Fibroblast of lung (primary cell): ENCODE data around the gene SESN3. TPM values are rescaled to one million over a fixed set of nuclear protein-coding genes. Genes with fewer than 3 reads are reported as not detected.
"Not testable (repeated sequence)": the region's sequence is repeated elsewhere in the genome, so short reads cannot be mapped to it uniquely, and the experiment has no call there.

ENCODE experiments used
- DNase-seq, 2 donors: peaks; one replicate each; pipeline versions ENCODE4 v3.0.0 to v3.0.0-alpha.2; 2010; ENCODE audit warnings: low read depth in 2 of 2
- H2AFZ ChIP-seq: 2 replicates; pipeline ENCODE4 v1.5.1; 2012; ENCODE audit warnings: low read length, control low read depth, inconsistent platforms
- H3K27ac ChIP-seq: 2 replicates; pipeline ENCODE4 v1.5.1; 2011; ENCODE audit warnings: low read length, control low read depth; ENCODE audit not compliant: insufficient read depth
- H3K27me3 ChIP-seq: 2 replicates; pipeline ENCODE4 v1.5.1; 2011; ENCODE audit warnings: mild to moderate bottlenecking, low read length; ENCODE audit not compliant: control insufficient read depth, insufficient read depth
- H3K36me3 ChIP-seq: 2 replicates; pipeline ENCODE4 v1.5.1; 2011; ENCODE audit warnings: low read length; ENCODE audit not compliant: control insufficient read depth, insufficient read depth
- H3K4me1 ChIP-seq: 2 replicates; pipeline ENCODE4 v1.5.1; 2011; ENCODE audit warnings: low read length; ENCODE audit not compliant: control insufficient read depth, insufficient read depth; ENCODE audit errors: extremely low read depth
- H3K4me2 ChIP-seq: 2 replicates; pipeline ENCODE4 v1.5.1; 2011; ENCODE audit warnings: low read length, control low read depth; ENCODE audit not compliant: insufficient read depth; ENCODE audit errors: extremely low read depth
- H3K4me3 ChIP-seq, 4 experiments: fragments of 200-600 bp in 1 of 4; sonication (generic) in 1 of 4; replicated peaks in 1 of 4; 2 replicates each; pipeline ENCODE4 v1.5.1; 2011 to 2016; ENCODE audit warnings: low read length in 4 of 4, low read depth in 3 of 4, mild to moderate bottlenecking in 3 of 4, control low read depth in 2 of 4, inconsistent platforms in 1 of 4, mixed read lengths in 1 of 4; ENCODE audit not compliant: insufficient read depth in 1 of 4; ENCODE audit errors: control extremely low read depth in 1 of 4
- H3K79me2 ChIP-seq: 2 replicates; pipeline ENCODE4 v1.5.1; 2012; ENCODE audit warnings: mild to moderate bottlenecking, low read length, inconsistent platforms; ENCODE audit not compliant: control insufficient read depth, insufficient read depth
- H3K9ac ChIP-seq: 2 replicates; pipeline ENCODE4 v1.5.1; 2011; ENCODE audit warnings: mild to moderate bottlenecking, low read length, control low read depth; ENCODE audit not compliant: insufficient read depth
- H3K9me3 ChIP-seq: 2 replicates; pipeline ENCODE4 v1.5.1; 2012; ENCODE audit warnings: low read depth, low read length; ENCODE audit not compliant: control insufficient read depth, insufficient read depth
- H4K20me1 ChIP-seq: 2 replicates; pipeline ENCODE4 v1.5.1; 2011; ENCODE audit warnings: low read length; ENCODE audit not compliant: control insufficient read depth, insufficient read depth; ENCODE audit errors: extremely low read depth
- EZH2 ChIP-seq: IDR thresholded peaks from 2 replicates; pipeline ENCODE4 v1.5.1; 2012; ENCODE audit warnings: low read length, control low read depth, mild to moderate bottlenecking; ENCODE audit errors: missing control alignments
- polyA plus RNA-seq, 2 donors: library from polyadenylated mRNA; depleted of rRNA in 1 of 2; stranded (reverse) in 1 of 2; unstranded in 1 of 2; fragments of >200 nt; gene quantifications; 2 replicates each; pipeline ENCODE4 v1.2.1, GENCODE V29; 2011 to 2012; ENCODE audit warnings: missing spikeins in 1 of 2
- total RNA-seq: library from RNA; depleted of rRNA; stranded (reverse); fragments of >200 nt; gene quantifications from 2 replicates; pipeline ENCODE4 v1.2.1, GENCODE V29; 2014
- TF ChIP-seq, protein P1 (sequence below), 2 donors: IDR thresholded peaks in 1 of 2; conservative IDR thresholded peaks in 1 of 2; 1 replicate in 1 of 2; 2 replicates in 1 of 2; pipeline ENCODE4 v1.5.1; 2011 to 2012; ENCODE audit warnings: low read length in 2 of 2, control low read depth in 1 of 2, inconsistent platforms in 1 of 2, low read depth in 1 of 2, mild to moderate bottlenecking in 1 of 2

SESN3 gene
- total and polyA plus RNA-seq, 2 donors (not counting 1 experiment from before 2014, with no cell fraction given) = 6.4 to 60.1 TPM

DNA sequence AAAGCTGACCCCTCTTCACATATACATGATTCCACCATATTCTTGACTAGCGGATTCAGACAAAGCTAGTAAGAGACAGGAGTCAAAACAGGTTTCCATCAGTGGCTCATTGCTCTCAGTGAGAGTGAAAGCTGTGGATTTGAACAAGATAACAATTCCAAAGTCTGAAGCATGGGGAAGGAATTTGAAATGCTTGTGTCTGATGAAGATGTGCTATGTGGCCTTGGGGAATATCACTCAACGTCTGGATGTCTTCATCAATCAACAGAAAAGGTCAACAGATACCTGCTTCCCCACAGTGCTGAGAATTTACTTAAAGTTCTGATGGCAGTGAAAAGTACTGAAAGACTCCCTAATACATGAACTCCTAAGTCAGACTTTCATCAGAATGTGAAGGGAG lies 46.9 kb upstream of the SESN3 start:
- DNase-seq = no peak
- no peaks in the 10 kb centered on the region for H3K79me2 ChIP-seq
- no peaks in the 10 kb centered on the region for H3K9me3 ChIP-seq
- H3K27ac ChIP-seq = no peak overlapping the region
- no peak overlapping the region for H3K4me2 ChIP-seq
- no peak overlapping the region for H3K9ac ChIP-seq
- H2AFZ ChIP-seq = no peak overlapping the region
- no peaks in the 10 kb centered on the region for H4K20me1 ChIP-seq
- no peaks in the 10 kb centered on the region for H3K4me1 ChIP-seq
- no peak overlapping the region for H3K4me3 ChIP-seq
- TF ChIP-seq EZH2 = no peak
- TF ChIP-seq, protein P1, sequence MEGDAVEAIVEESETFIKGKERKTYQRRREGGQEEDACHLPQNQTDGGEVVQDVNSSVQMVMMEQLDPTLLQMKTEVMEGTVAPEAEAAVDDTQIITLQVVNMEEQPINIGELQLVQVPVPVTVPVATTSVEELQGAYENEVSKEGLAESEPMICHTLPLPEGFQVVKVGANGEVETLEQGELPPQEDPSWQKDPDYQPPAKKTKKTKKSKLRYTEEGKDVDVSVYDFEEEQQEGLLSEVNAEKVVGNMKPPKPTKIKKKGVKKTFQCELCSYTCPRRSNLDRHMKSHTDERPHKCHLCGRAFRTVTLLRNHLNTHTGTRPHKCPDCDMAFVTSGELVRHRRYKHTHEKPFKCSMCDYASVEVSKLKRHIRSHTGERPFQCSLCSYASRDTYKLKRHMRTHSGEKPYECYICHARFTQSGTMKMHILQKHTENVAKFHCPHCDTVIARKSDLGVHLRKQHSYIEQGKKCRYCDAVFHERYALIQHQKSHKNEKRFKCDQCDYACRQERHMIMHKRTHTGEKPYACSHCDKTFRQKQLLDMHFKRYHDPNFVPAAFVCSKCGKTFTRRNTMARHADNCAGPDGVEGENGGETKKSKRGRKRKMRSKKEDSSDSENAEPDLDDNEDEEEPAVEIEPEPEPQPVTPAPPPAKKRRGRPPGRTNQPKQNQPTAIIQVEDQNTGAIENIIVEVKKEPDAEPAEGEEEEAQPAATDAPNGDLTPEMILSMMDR (conservative IDR thresholded peaks at IDR 0.05 in 1 of 2, IDR thresholded peaks at IDR 0.05 in 1 of 2; ENCODE audit: low read depth in 1 of 2, low read length in 2 of 2) = no peak
- no peaks in the 10 kb centered on the region for H3K36me3 ChIP-seq
- H3K27me3 ChIP-seq = peaks cover 2% of the 10 kb centered on the region

DNA sequence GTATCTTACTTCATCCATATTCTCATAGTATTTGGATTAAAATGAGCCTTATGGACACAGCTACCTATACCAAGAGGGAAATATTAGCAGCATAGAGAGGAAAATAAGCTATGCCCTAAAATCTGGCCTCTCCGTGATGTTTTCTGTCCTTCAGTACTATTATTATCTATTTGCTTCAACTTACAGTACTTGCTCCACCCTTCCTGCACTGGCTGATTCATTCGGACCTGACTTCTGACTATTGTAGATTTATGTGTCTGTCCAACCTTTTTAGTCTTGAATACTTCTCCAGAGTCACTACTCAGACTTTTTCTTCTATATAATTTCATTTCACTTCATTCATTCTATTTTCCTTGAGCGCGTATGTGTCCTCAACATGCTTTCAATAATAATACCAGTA lies 45.1 kb upstream of the SESN3 start:
- no peaks in the 10 kb centered on the region for H4K20me1 ChIP-seq
- no peaks in the 10 kb centered on the region for H3K4me1 ChIP-seq
- H3K27ac ChIP-seq = no peak overlapping the region
- H2AFZ ChIP-seq = no peak overlapping the region
- no peak for DNase-seq
- no peaks in the 10 kb centered on the region for H3K36me3 ChIP-seq
- H3K27me3 ChIP-seq = no peaks in the 10 kb centered on the region
- no peak overlapping the region for H3K4me3 ChIP-seq
- TF ChIP-seq, protein P1 (conservative IDR thresholded peaks at IDR 0.05 in 1 of 2, IDR thresholded peaks at IDR 0.05 in 1 of 2; ENCODE audit: low read depth in 1 of 2, low read length in 2 of 2) = no peak
- TF ChIP-seq EZH2 = no peak
- H3K9me3 ChIP-seq = no peaks in the 10 kb centered on the region
- no peak overlapping the region for H3K9ac ChIP-seq
- no peak overlapping the region for H3K4me2 ChIP-seq
- H3K79me2 ChIP-seq = no peaks in the 10 kb centered on the region

DNA sequence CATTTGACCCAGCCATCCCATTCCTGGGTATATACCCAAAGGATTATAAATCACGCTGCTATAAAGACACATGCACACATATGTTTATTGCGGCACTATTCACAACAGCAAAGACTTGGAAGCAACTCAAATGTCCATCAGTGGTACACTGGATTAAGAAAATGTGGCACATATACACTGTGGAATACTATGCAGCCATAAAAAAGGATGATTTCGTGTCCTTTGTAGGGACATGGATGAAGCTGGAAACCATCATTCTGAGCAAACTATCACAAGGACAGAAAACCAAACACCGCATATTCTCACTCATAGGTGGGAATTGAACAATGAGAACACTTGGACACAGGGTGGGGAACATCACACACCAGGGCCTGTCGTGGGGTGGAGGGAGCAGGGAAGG lies 42.6 kb upstream of the SESN3 start:
- not testable (repeated sequence) for H3K4me1 ChIP-seq, H3K4me3 ChIP-seq, H3K27me3 ChIP-seq, H3K9ac ChIP-seq, H4K20me1 ChIP-seq, H3K4me2 ChIP-seq, DNase-seq, H3K79me2 ChIP-seq, H2AFZ ChIP-seq, H3K9me3 ChIP-seq, H3K27ac ChIP-seq, H3K36me3 ChIP-seq
